ENCODE measurements around the gene SCAANT1. TPM values are rescaled to one million over a fixed set of nuclear protein-coding genes. Genes with fewer than 3 reads are reported as not detected.

The SCAANT1 gene
- total RNA-seq (2022; extraction: Qiagen RNA extraction): not detected in 5 replicates

GRCh38 chr3:63911873-63912767 lies at the start of gene SCAANT1:
Gene SCAANT1, minus strand, starts transcription at chr3:63912383.

GRCh38 chr3:63863150-63864007 lies 48.8 kb downstream of the SCAANT1 start, which contains the start of the genes ATXN7 and THOC7:
Gene ATXN7, plus strand, starts transcription at chr3:63863867. Its CDS starts 48,732 bp downstream, at chr3:63912599.
Gene THOC7, minus strand, starts transcription at chr3:63863805. Its CDS starts 15 bp downstream, at chr3:63863790.

Other genes with a start within 250 kb of the SCAANT1 start
- gene C3orf49, start 93.1 kb downstream of the SCAANT1 start, total RNA-seq (2022; extraction: Qiagen RNA extraction): not detected in 5 replicates
- gene THOC7, start 48.6 kb downstream of the SCAANT1 start, total RNA-seq (2022; extraction: Qiagen RNA extraction): 56.5 to 68.8 TPM (median 61.5 TPM) in 5 replicates
- 2.8 to 5.6 TPM (median 4.5 TPM) in 5 replicates for gene ATXN7, start 48.5 kb downstream of the SCAANT1 start, total RNA-seq (2022; extraction: Qiagen RNA extraction)
- 74.4 to 88.3 TPM (median 79.0 TPM) in 5 replicates for gene PSMD6, start 111.1 kb upstream of the SCAANT1 start, total RNA-seq (2022; extraction: Qiagen RNA extraction)

All from A549 treated with Hydrocortisone at 1 μM for 4 hours (cell line).